Sigmoid colon (tissue), 4 donors: ENCODE data around the gene KMT2C.

ENCODE experiments used
- EP300 ChIP-seq, 4 donors: sonication (generic); formaldehyde crosslinking; IDR thresholded peaks; one replicate each; pipeline ENCODE4 v1.6.1; 2017; ENCODE audit warnings: antibody characterized with exemption in 4 of 4
- TF ChIP-seq, protein P1 (sequence below), 4 experiments: fragments of 450-650 bp in 3 of 4; fragments of 200-600 bp in 1 of 4; IDR thresholded peaks; one replicate each; pipeline ENCODE4 v1.5.1; 2016 to 2019; ENCODE audit warnings: antibody characterized with exemption in 4 of 4, mild to moderate bottlenecking in 3 of 4, moderate library complexity in 2 of 4

GRCh38 chr7:152180587-152180986, 255.2 kb downstream of the KMT2C start:
- TF ChIP-seq, protein P1, sequence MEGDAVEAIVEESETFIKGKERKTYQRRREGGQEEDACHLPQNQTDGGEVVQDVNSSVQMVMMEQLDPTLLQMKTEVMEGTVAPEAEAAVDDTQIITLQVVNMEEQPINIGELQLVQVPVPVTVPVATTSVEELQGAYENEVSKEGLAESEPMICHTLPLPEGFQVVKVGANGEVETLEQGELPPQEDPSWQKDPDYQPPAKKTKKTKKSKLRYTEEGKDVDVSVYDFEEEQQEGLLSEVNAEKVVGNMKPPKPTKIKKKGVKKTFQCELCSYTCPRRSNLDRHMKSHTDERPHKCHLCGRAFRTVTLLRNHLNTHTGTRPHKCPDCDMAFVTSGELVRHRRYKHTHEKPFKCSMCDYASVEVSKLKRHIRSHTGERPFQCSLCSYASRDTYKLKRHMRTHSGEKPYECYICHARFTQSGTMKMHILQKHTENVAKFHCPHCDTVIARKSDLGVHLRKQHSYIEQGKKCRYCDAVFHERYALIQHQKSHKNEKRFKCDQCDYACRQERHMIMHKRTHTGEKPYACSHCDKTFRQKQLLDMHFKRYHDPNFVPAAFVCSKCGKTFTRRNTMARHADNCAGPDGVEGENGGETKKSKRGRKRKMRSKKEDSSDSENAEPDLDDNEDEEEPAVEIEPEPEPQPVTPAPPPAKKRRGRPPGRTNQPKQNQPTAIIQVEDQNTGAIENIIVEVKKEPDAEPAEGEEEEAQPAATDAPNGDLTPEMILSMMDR (IDR thresholded peaks at IDR 0.05), result no peak
- TF ChIP-seq EP300 (IDR thresholded peaks at IDR 0.05), result no peak
